ENCODE data around the gene CGGBP1.

The CGGBP1 gene

GRCh38 chr3:88093266-88093665 lies 34.5 kb upstream of the CGGBP1 start:
- Histone ChIP-seq H4K20me1 (ENCODE audit: low read depth, low read length) (no peaks in the 10 kb centered on the region), H3K79me2 (ENCODE audit: insufficient read depth, low read length) (peaks cover 16% of the 10 kb centered on the region), H3K27me3 (ENCODE audit: low read length) (no peaks in the 10 kb centered on the region), H3K36me3 (ENCODE audit: low read length) (peaks cover 32% of the 10 kb centered on the region), H3K27ac (ENCODE audit: low read depth, low read length) (no peak overlapping the region), H3K9me2 (replicated peaks; ENCODE audit: insufficient read depth, low read length) (no peaks in the 10 kb centered on the region), H2AFZ (ENCODE audit: low read depth, low read length, severe bottlenecking) (no peak overlapping the region), H3K4me3 (ENCODE audit: insufficient read depth, low read length, poor library complexity, severe bottlenecking) (no peak overlapping the region), H3K9ac (ENCODE audit: low read length) (no peak overlapping the region), H3F3A (ENCODE audit: insufficient read depth) (0 out of 2 replicates have a peak, but pooled peaks cover 2% of the 10 kb centered on the region), H3K9me3 (ENCODE audit: insufficient read depth, low read length) (no peaks in the 10 kb centered on the region), H3K4me2 (ENCODE audit: low read depth, low read length, poor library complexity, severe bottlenecking) (no peak overlapping the region)
- no peak for TF ChIP-seq EZH2phosphoT487 (conservative IDR thresholded peaks at IDR 0.05; ENCODE audit: low read length)
- no peak for TF ChIP-seq CTCF (IDR thresholded peaks at IDR 0.05; ENCODE audit: insufficient read depth, low read length, poor library complexity, severe bottlenecking)

- Histone ChIP-seq H3K36me3 (ENCODE audit: low read length) (peaks cover 42% of the 10 kb centered on the region), H3K9me3 (ENCODE audit: insufficient read depth, low read length) (no peaks in the 10 kb centered on the region), H3K27ac (ENCODE audit: low read depth, low read length) (no peak overlapping the region), H3K79me2 (ENCODE audit: insufficient read depth, low read length) (peaks cover 23% of the 10 kb centered on the region), H3K9me2 (replicated peaks; ENCODE audit: insufficient read depth, low read length) (no peaks in the 10 kb centered on the region), H2AFZ (ENCODE audit: low read depth, low read length, severe bottlenecking) (no peak overlapping the region), H3K9ac (ENCODE audit: low read length) (no peak overlapping the region), H3K4me2 (ENCODE audit: low read depth, low read length, poor library complexity, severe bottlenecking) (no peak overlapping the region), H3K27me3 (ENCODE audit: low read length) (no peaks in the 10 kb centered on the region), H3K4me3 (ENCODE audit: insufficient read depth, low read length, poor library complexity, severe bottlenecking) (no peak overlapping the region), H4K20me1 (ENCODE audit: low read depth, low read length) (no peaks in the 10 kb centered on the region), H3F3A (ENCODE audit: insufficient read depth) (0 out of 2 replicates have a peak, but pooled peaks cover 2% of the 10 kb centered on the region)
- no peak for TF ChIP-seq CTCF (IDR thresholded peaks at IDR 0.05; ENCODE audit: insufficient read depth, low read length, poor library complexity, severe bottlenecking)
- TF ChIP-seq EZH2phosphoT487 (conservative IDR thresholded peaks at IDR 0.05; ENCODE audit: low read length) = no peak
Observed at GRCh38 chr3:88092270-88092669, 33.5 kb upstream of the CGGBP1 start.

- Histone ChIP-seq H3K4me3 (ENCODE audit: insufficient read depth, low read length, poor library complexity, severe bottlenecking) (no peak overlapping the region), H3K27me3 (ENCODE audit: low read length) (no peaks in the 10 kb centered on the region), H3K9me3 (ENCODE audit: insufficient read depth, low read length) (no peaks in the 10 kb centered on the region), H3K9ac (ENCODE audit: low read length) (no peak overlapping the region), H3K36me3 (ENCODE audit: low read length) (peaks cover 44% of the 10 kb centered on the region), H3K79me2 (ENCODE audit: insufficient read depth, low read length) (peaks cover 18% of the 10 kb centered on the region), H3F3A (ENCODE audit: insufficient read depth) (0 out of 2 replicates have a peak, but pooled peaks cover 2% of the 10 kb centered on the region), H4K20me1 (ENCODE audit: low read depth, low read length) (no peaks in the 10 kb centered on the region), H3K27ac (ENCODE audit: low read depth, low read length) (no peak overlapping the region), H3K4me2 (ENCODE audit: low read depth, low read length, poor library complexity, severe bottlenecking) (no peak overlapping the region), H3K9me2 (replicated peaks; ENCODE audit: insufficient read depth, low read length) (no peaks in the 10 kb centered on the region), H2AFZ (ENCODE audit: low read depth, low read length, severe bottlenecking) (no peak overlapping the region)
- TF ChIP-seq CTCF (IDR thresholded peaks at IDR 0.05; ENCODE audit: insufficient read depth, low read length, poor library complexity, severe bottlenecking) (no peak), EZH2phosphoT487 (conservative IDR thresholded peaks at IDR 0.05; ENCODE audit: low read length) (no peak)
Observed at GRCh38 chr3:88090681-88091080, 31.9 kb upstream of the CGGBP1 start.

All from SU-DHL-6 (cell line).